Endodermal cell (in vitro differentiated cells): ENCODE data around the gene MSH3. TPM values are rescaled to one million over a fixed set of nuclear protein-coding genes. Genes with fewer than 3 reads are reported as not detected.

Experiments used
- DNase-seq: peaks from one replicate; pipeline ENCODE4 v3.0.0-alpha.2; 2017
- H3K27ac ChIP-seq: 2 replicates; pipeline ENCODE4 v1.5.1; 2013; ENCODE audit warnings: mild to moderate bottlenecking, low read depth, low read length, moderate library complexity
- H3K27me3 ChIP-seq: 2 replicates; pipeline ENCODE4 v1.6.1; 2013; ENCODE audit warnings: mild to moderate bottlenecking, low read length, moderate library complexity; ENCODE audit not compliant: insufficient read depth, control insufficient read depth, poor library complexity, severe bottlenecking
- H3K36me3 ChIP-seq: 2 replicates; pipeline ENCODE4 v1.7.0; 2013; ENCODE audit warnings: mild to moderate bottlenecking, low read length, moderate library complexity; ENCODE audit not compliant: control insufficient read depth, insufficient read depth
- H3K4me1 ChIP-seq: one replicate; pipeline ENCODE4 v1.7.0; 2013; ENCODE audit warnings: low read length; ENCODE audit not compliant: control insufficient read depth, insufficient read depth
- H3K4me3 ChIP-seq: 2 replicates; pipeline ENCODE4 v1.5.1; 2013; ENCODE audit warnings: mild to moderate bottlenecking, low read length, moderate library complexity
- H3K9ac ChIP-seq: 2 replicates; pipeline ENCODE4 v1.6.1; 2013; ENCODE audit warnings: mild to moderate bottlenecking, low read length, moderate library complexity; ENCODE audit not compliant: poor library complexity, severe bottlenecking; ENCODE audit errors: extremely low read depth
- H3K9me3 ChIP-seq: 2 replicates; pipeline ENCODE4 v1.6.1; 2013; ENCODE audit warnings: mild to moderate bottlenecking, low read length, moderate library complexity; ENCODE audit not compliant: control insufficient read depth
- H3K27ac Mint-ChIP-seq: 2 replicates; pipeline ENCODE4 v1.8.0; 2020; ENCODE audit warnings: mixed read lengths
- H3K27me3 Mint-ChIP-seq: 2 replicates; pipeline ENCODE4 v1.8.0; 2021; ENCODE audit warnings: mild to moderate bottlenecking, mixed read lengths; ENCODE audit not compliant: insufficient read depth
- H3K36me3 Mint-ChIP-seq: 2 replicates; pipeline ENCODE4 v1.8.0; 2020; ENCODE audit warnings: low read depth, mixed read lengths
- H3K4me1 Mint-ChIP-seq: 2 replicates; pipeline ENCODE4 v1.8.0; 2020; ENCODE audit warnings: mixed read lengths
- H3K4me3 Mint-ChIP-seq: 2 replicates; pipeline ENCODE4 v1.8.0; 2020; ENCODE audit warnings: mild to moderate bottlenecking, moderate library complexity, mixed read lengths
- H3K9me3 Mint-ChIP-seq: 2 replicates; pipeline ENCODE4 v1.8.0; 2020; ENCODE audit warnings: mild to moderate bottlenecking, mixed read lengths
- CTCF ChIP-seq: fragments of 200-600 bp; sonication (generic); conservative IDR thresholded peaks from 2 replicates; pipeline ENCODE4 v1.5.0; 2021; ENCODE audit warnings: antibody characterized with exemption, mild to moderate bottlenecking
- WGBS, 2 experiments: methylation state at CpG; one replicate each; pipeline versions ENCODE4 v1.1.5 to v1.1.7; 2013; ENCODE audit warnings: missing lambda C conversion rate in 2 of 2, mixed read lengths in 1 of 2; ENCODE audit not compliant: insufficient coverage in 1 of 2, insufficient read length in 1 of 2; 5-methylcytosine and 5-hydroxymethylcytosine counted together
- total RNA-seq, 2 donors: library from RNA; stranded (reverse); fragmentation: NEBNext Ultra II Directional in 1 of 2; extraction: Animal tissue kit (Norgen Biotek cat#: 25700) in 1 of 2; gene quantifications; 2 replicates in 1 of 2; 3 replicates in 1 of 2; pipeline ENCODE4 v1.2.1, GENCODE V29; 2021

Gene MSH3
- total RNA-seq, 2 donors from 2014 or later: 17.3 to 25.2 TPM

GRCh38 chr5:80634193-80634592 is 20.3 kb upstream of the MSH3 start:
- Mint-ChIP-seq H3K4me1 (peaks cover 3% of the 10 kb centered on the region), H3K4me3 (no peak overlapping the region), H3K27me3 (no peaks in the 10 kb centered on the region), H3K27ac (no peak overlapping the region), H3K9me3 (no peaks in the 10 kb centered on the region), H3K36me3 (peaks cover 65% of the 10 kb centered on the region)
- H3K4me3 ChIP-seq: no peak overlapping the region
- no peak overlapping the region for H3K27ac ChIP-seq
- no peak overlapping the region for H3K9ac ChIP-seq
- no peaks in the 10 kb centered on the region for H3K9me3 ChIP-seq
- no peak for DNase-seq
- no peak for TF ChIP-seq CTCF
- no peaks in the 10 kb centered on the region for H3K4me1 ChIP-seq
- no peaks in the 10 kb centered on the region for H3K27me3 ChIP-seq
- peaks cover 58% of the 10 kb centered on the region for H3K36me3 ChIP-seq

GRCh38 chr5:80641353-80641752 is 13.1 kb upstream of the MSH3 start:
- Histone ChIP-seq H3K9me3 (peaks cover 11% of the 10 kb centered on the region), H3K9ac (no peak overlapping the region), H3K4me3 (no peak overlapping the region), H3K27ac (no peak overlapping the region), H3K4me1 (no peaks in the 10 kb centered on the region), H3K27me3 (no peaks in the 10 kb centered on the region), H3K36me3 (peaks cover 66% of the 10 kb centered on the region)
- peaks cover 4% of the 10 kb centered on the region for H3K4me1 Mint-ChIP-seq
- no peak overlapping the region for H3K4me3 Mint-ChIP-seq
- peaks cover 2% of the 10 kb centered on the region for H3K9me3 Mint-ChIP-seq
- no peak for DNase-seq
- no peak overlapping the region for H3K27ac Mint-ChIP-seq
- no peak for TF ChIP-seq CTCF
- H3K27me3 Mint-ChIP-seq: no peaks in the 10 kb centered on the region
- 96 to 100% methylated on average over 1 to 4 of the region's 4 CpGs for WGBS, 2 experiments
- H3K36me3 Mint-ChIP-seq: peaks cover 77% of the 10 kb centered on the region

GRCh38 chr5:80644900-80645299 is 9.6 kb upstream of the MSH3 start:
- 86 to 88% methylated on average over 2 to 4 of the region's 4 CpGs for WGBS, 2 experiments
- no peak for DNase-seq
- no peak overlapping the region for H3K27ac ChIP-seq
- peaks cover 11% of the 10 kb centered on the region for H3K9me3 ChIP-seq
- H3K4me1 ChIP-seq: no peaks in the 10 kb centered on the region
- peaks cover 4% of the 10 kb centered on the region for H3K4me1 Mint-ChIP-seq
- no peaks in the 10 kb centered on the region for H3K27me3 ChIP-seq
- no peaks in the 10 kb centered on the region for H3K27me3 Mint-ChIP-seq
- H3K4me3 ChIP-seq: no peak overlapping the region
- TF ChIP-seq CTCF: no peak
- no peak overlapping the region for H3K4me3 Mint-ChIP-seq
- H3K36me3 ChIP-seq: peaks cover 57% of the 10 kb centered on the region
- no peak overlapping the region for H3K27ac Mint-ChIP-seq
- H3K9me3 Mint-ChIP-seq: peaks cover 2% of the 10 kb centered on the region
- no peak overlapping the region for H3K9ac ChIP-seq
- peaks cover 69% of the 10 kb centered on the region for H3K36me3 Mint-ChIP-seq
